ENCODE measurements around the gene NEDD9. TPM values are rescaled to one million over a fixed set of nuclear protein-coding genes. Genes with fewer than 3 reads are reported as not detected.

NEDD9 gene
- polyA plus RNA-seq, 1 donor: 67.0 TPM

DNA sequence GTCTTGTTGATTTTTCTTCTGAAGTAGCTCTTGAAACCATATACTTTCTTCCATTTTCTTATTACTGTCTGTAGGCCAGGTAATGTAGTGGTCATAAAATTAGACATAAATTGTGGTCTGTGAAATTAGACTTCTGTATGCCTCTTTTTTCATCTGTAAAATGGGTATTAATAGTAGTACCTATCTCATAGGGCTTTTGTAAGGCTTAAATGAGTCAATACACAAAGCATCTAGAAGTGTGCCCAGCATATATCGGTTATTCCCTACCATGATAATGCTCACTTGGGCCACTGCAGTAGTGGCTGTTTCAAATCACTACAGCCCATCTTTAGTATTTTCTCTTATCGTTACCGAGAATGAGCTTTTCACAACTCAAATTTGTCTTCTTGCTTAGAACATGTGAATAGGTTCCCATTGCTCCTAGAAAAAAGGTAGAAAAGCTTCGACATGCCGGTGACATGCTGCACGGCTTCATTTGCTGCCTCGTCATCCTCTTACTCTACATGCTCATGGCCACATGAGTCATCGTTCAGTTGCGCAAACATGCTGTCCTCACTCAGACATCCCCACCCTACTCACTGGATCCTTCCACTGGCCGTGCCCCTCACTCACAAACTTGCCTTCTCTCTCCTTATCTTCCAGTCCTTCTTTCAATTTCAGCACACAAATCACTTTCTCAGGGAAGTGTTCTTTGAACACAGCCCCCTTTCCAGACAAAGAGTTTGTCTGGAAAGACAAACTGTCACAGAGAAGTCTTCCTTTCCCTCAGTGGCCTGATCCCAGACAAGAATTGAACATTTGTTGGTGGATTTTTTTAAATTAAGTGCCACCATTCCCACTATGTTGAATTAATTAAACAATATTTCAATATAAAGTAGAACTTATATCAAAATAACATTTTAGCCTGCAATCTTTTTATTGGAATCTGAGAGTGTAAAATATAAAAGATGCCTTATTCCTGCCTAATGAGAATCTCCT is 88.8 kb downstream of the NEDD9 start:
- DNase-seq: no peak

GRCh38 chr6:11142296-11143027 is 90.0 kb downstream of the NEDD9 start:
- DNase-seq: no peak

DNA sequence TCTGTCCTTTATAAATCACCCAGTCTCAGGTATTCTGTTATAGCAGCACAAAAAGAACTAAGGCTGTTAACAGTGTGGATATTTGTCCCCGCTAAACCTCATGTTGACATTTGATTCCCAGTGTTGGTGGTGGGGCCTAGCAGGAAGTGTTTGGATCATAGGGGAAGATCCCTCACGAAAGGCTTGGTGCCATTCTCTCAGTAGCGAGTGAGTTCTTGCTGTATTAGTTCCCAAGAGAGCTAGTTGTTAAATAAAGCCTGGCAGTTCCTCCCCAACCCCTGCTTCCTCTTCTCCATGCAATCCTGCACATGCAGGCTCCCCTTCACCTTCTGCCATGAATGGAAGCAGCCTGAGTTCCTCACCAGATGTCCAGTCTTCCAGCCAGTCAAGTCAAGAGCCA is 91.2 kb downstream of the NEDD9 start:
- no peak for DNase-seq

GRCh38 chr6:11140056-11140455 is 92.4 kb downstream of the NEDD9 start:
- DNase-seq: no peak

DNA sequence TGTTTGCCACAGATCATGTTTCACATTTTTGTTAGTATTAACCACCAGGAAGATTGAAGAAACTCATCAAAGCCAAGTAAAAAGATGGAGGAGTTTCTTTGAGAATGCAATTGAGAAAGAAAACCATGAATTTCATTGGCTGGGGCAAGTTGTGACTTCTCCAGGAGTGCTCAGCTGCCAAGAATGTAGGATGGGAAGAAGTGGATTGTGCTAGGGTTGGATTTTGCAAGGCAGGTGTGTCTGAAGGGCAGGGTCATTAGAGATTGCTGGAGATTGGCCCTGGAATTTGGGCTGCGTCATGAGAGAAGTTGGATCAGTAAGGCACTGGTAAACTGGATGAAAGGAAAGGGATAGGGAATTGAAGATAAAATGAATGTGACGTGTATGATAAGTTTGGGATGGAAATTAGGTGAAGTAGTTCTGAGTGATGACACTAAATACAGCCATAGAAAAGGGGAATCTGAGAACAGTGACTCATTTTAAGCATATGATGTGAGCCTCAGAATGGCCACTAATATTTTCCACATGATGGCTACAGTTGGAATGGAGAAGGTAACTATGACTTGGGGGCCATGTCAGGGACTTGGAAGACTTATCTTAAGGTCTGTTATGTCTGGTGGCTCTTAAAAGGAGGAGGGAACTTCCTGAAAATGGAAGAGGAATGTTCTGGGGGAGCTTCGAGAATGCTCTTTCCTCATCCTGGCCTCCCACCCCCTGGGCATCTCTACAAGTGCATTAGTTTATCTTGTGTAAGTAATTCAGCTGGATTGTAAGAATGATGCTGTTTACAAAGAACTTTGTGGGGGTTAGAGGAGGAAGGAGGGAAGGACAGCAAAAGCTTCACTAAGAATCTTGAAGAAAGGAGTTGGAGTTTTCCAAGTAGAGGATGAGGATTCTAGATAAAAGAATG is 93.2 kb downstream of the NEDD9 start:
- no peak for DNase-seq

GRCh38 chr6:11136809-11137208 is 95.7 kb downstream of the NEDD9 start:
- DNase-seq: no peak

Other genes with a start within 250 kb of the NEDD9 start
- 12.4 TPM for gene ELOVL2, start 188.4 kb downstream of the NEDD9 start, polyA plus RNA-seq (ENCODE audit: insufficient read length)
- gene SMIM13, start 138.8 kb downstream of the NEDD9 start, polyA plus RNA-seq (ENCODE audit: insufficient read length): 19.5 TPM
- gene ERVFRD-1, start 120.9 kb downstream of the NEDD9 start, polyA plus RNA-seq (ENCODE audit: insufficient read length): 0.13 TPM